Stimulated activated CD8-positive, alpha-beta memory T cell treated with anti-CD3 and anti-CD28 coated beads, Interleukin-7, amount 100 ng/mL, for 24 hours (primary cell): Measurements from ENCODE around the gene MYO3B.
"Not testable (repeated sequence)": the region's sequence is repeated elsewhere in the genome, so short reads cannot be mapped to it uniquely, and the experiment has no call there.

Experiments used
- DNase-seq: peaks from one replicate; pipeline ENCODE4 v3.0.0-alpha.2; 2020; ENCODE audit warnings: low read depth

Gene MYO3B

DNA sequence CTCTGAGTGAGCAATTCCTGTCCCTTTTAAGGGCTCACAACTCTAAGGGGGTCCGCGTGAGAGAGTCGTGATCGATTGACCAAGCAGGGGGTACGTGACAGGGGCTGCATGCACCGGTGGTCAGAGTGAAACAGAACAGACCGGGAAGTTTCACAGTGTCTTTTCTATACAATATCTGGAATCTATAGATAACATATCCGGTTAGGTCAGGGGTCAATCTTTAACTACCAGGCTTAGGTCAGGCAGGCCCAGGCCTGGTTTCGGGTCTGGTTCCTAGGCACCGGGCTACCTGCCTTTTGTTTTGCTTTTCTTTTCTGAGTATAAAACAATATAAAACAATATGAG, 35.3 kb downstream of the MYO3B start:
- DNase-seq: not testable (repeated sequence)

DNA sequence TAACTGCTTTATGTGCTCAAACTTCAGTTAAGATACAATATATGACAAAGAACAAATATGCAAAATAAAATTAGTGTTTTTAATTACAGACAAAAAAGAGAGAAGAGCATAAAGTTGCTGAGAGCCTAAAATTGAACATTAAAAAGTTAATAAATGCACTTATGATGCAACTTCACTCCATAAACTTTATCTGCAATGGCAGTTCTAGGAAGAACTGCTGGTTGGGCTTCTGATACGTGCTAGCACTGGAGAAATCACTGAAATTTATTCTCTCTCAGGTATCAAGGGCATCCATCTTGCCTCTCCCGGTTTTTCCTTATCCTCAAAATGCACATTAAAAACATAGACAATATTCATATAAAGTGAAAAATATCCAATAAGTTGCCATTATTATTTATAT, 35.7 kb downstream of the MYO3B start:
- DNase-seq: no peak

DNA sequence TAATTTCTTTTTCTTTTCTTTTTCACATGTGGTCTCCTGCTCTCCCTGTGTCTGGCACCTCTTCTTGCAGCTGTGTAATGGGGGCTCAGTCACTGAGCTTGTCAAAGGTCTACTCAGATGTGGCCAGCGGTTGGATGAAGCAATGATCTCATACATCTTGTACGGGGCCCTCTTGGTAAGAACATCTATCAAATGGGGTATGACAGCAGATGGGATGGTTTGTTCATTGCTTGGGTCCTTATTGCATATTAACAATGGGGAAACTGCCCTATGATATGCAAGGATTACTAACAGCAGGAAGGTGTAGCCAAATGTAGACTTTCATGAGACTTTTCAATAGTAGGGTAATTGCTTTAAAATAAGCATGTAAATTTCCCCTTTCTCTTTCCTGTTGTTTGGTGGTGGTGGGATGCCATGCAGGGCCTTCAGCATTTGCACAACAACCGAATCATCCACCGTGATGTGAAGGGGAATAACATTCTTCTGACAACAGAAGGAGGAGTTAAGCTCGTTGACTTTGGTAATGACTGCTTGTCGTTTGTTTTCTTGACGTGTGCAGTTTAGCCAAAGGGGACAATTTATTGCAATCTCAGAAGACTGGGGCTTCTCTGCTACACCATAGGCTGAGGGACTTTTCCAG, 36.5 kb downstream of the MYO3B start:
- no peak for DNase-seq

GRCh38 chr2:170215021-170215420, 37.1 kb downstream of the MYO3B start:
- no peak for DNase-seq

GRCh38 chr2:170216428-170216827, 38.5 kb downstream of the MYO3B start:
- DNase-seq: no peak

DNA sequence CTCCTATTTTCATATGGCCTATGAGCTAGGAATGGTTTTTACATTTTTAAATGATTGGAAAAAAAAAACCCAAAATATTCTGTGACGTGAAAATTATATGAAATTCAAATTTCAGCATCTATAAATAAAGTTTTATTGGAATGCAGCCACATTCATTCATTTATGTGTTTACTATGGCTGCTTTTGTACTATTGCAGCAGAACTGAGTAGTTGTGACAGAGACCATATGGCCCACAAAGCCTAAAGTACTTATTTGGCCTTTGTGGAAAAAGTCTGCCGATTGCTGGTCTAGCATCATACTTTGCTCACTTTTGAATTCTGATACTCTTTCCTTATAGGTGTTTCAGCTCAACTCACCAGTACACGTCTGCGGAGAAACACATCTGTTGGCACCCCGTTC, 39.0 kb downstream of the MYO3B start:
- no peak for DNase-seq

DNA sequence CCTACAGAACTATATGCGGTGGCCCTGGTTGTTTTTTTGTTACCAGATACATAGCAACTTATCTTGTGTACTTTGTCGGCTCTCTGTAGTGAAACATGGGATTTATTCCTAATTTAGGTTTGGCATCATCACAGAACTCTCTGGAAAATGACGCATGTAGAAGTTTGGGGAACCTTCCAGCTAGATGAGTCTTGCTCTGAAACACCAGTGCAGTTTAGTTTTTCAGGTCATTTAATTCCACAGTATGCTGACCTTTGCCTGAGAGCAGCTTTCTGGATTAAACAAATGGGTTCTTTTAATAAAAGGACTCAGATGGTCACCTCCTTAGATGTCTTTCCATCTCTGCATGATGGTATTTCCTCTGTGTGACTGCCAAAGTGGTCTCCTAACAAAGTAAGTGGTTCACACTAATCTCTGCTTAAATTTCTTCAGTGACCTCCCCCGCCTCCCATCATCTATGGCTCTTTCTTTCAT, 39.9 kb downstream of the MYO3B start:
- DNase-seq: no peak

DNA sequence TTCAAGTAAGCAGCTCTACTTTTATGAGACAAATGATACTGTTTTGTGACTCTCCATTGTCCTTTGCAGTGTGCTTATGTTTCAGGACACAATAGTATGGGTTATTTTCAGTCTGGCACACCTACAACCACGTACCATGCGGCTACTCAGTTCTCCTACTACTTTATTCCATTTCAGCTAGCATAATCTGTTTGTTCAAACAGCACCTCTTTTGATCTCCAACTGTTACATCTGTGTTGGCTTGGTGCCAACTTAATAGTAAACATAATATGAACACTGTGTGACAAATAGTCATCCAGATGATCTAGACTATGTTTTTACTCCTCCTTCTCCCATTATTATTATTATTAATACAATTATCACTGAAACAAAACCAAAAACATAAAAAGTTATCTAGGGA, 40.5 kb downstream of the MYO3B start:
- DNase-seq: no peak

- no peak for DNase-seq
These were observed 41.0 kb downstream of the MYO3B start for GRCh38 chr2:170218931-170219330.

GRCh38 chr2:170221317-170222288, 43.7 kb downstream of the MYO3B start:
- DNase-seq: no peak

GRCh38 chr2:170222298-170222697, 44.4 kb downstream of the MYO3B start:
- DNase-seq: no peak

- no peak for DNase-seq
These were observed 44.9 kb downstream of the MYO3B start for GRCh38 chr2:170222842-170223241.

GRCh38 chr2:170224692-170225294, 46.8 kb downstream of the MYO3B start:
- DNase-seq: no peak

GRCh38 chr2:170226216-170226615, 48.3 kb downstream of the MYO3B start:
- DNase-seq: no peak

DNA sequence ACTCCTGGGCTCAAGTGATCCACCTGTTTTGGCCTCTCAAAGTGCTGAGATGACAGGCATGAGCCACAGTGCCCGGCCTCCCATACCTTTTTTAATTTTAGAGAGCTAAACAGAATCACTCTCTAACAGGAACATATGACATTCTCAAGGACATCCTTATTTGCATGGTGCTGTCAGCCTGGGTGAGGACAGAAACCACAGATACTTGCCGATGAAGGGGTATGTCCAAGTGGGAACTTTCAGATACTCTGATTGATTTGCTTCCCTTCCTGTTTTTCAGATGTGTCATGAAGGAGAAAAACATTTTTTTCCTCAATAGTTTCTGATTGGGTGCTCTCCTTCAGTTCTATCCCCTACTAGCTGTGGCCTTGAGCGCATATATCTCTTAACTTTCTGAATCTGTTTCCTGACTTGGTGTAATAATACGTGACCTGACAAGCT, 49.6 kb downstream of the MYO3B start:
- no peak for DNase-seq

DNA sequence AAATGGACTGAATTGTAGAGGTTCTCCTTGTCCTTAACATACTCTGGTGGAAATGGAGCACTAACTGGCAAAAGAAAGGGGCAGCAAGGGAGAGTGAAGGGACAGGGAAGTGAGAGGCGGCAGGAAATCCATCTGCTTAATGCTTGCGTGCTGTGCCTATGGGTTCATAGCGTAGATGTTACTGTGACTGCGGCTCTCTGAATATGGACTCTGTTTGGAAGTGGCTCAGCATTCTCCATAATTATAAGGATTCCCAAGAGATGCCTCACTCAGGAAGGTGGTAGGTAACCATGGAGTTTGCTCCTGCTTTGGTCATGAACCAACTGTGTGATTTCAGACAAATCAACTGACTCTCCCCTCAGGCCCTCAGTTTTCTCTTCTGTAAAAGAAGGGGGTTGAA, 50.0 kb downstream of the MYO3B start:
- no peak for DNase-seq

DNA sequence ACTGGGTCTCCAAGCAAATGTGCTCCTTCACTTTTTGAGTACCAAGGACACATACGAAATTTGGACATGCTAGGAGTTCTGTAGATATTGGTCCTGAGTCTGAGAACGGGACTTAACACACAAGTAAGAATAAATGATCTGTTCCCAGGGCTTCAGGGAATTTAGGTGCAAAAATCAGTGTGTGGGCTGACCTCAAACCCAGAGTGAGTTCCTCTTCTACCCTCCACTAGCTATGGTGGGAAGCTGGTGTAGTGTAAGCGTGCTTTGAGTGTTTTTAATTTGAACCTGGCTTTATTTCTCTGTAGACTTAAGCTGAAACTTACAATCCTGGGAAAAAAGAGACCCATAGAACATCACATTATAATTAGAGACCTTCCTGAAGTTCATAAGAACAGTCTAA, 50.5 kb downstream of the MYO3B start:
- DNase-seq: no peak

DNA sequence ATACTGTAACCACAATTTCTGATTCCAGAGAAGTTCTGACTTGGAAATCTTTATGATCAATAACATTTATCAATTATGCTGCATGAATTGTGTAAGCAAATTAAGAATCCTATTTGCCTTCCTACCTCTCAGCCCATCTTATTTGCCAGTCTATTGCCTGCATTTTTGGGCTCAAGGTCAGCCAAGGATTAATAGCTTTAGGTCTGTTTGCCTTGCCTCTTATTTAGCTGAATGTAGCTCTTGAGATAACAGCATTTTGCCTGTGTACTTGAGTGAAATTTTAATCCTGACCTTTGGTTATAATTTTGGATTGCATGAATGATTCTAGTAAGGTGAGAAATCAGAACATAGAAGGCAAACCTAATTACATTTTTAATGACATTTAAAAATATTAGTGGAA, 51.2 kb downstream of the MYO3B start:
- no peak for DNase-seq

- DNase-seq: no peak
These were observed 51.8 kb downstream of the MYO3B start for GRCh38 chr2:170229744-170230143.

- DNase-seq: no peak
These were observed 58.1 kb downstream of the MYO3B start for GRCh38 chr2:170235860-170236679.

DNA sequence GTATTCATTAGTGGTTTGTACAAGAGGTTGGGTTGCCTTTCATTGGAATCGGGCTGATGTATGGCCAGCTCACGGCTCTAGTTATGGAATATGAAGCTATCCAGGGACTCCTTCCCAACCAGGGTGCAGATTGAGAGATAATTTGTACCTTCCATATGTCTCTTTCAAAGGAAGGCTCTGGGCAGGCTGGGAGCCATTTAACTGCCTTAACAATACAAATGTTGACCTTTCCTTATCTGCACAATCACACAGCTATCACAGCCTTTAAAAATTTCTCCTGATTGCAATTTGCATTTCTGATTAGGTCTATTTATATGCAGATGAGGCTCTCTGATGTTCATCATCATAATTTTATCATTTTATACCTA, 58.7 kb downstream of the MYO3B start:
- DNase-seq: no peak

DNA sequence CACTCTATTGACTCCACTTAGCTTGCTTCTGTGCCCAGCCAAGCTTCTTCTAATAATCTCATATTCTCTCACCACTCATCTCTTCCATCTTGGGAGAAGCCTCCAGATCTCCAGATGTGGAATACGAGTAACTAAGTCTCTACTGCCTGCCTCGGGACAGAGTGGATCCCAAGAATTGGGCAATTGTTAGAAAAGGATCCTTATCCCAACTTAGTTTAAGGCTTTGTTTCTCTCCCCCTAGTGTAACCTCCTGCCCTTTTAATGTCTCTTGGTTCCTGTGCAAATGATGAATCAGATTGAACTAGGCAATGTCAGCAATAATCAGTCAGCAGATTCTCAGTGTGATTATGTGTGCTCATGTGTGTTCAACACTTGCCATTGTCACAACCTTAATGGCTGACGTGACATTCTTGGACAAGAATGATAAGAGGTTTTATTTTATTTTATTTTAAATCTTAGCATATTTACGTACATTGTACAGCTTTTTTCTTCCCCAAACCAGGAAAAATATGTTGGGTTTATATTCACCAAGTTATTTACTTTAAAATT, 59.7 kb downstream of the MYO3B start:
- DNase-seq: no peak
